ENCODE measurements around the gene DSCAM.

- TF ChIP-seq CTCF (IDR thresholded peaks at IDR 0.05 in 8 of 11, conservative IDR thresholded peaks at IDR 0.05 in 3 of 11) = no peak
- TF ChIP-seq POLR2A (IDR thresholded peaks at IDR 0.05) = no peak
Observed at GRCh38 chr21:40853956-40854688, 7.2 kb upstream of the DSCAM start.

All from spleen (tissue), 7 donors.